IMR-90 (cell line): ENCODE measurements around the gene ZNF124. TPM values are rescaled to one million over a fixed set of nuclear protein-coding genes. Genes with fewer than 3 reads are reported as not detected.

Source experiments
- ATAC-seq: fragments of 200-7000 bp; cut with Tn5 transposase; 2 replicates; pipeline ENCODE4 v1.9.1; 2020; ENCODE audit warnings: low read depth, mild to moderate bottlenecking, moderate library complexity
- BruUV-seq: library from RNA; stranded (reverse); fragments of 400-500 nt; replicated peaks from 2 replicates; lab custom pipeline; 2021; lab: Mats Ljungman, UMichigan
- CTCF ChIA-PET: fragments of 300-600 bp; formaldehyde crosslinking; extraction: SDS; loops from one replicate; lab custom pipeline; 2021; ENCODE audit warnings: antibody characterized with exemption; lab: Yijun Ruan, JAX
- POLR2A ChIA-PET: fragments of 300-600 bp; sonication (Branson Sonifier 250); formaldehyde crosslinking; loops from one replicate; lab custom pipeline; 2022; ENCODE audit warnings: antibody characterized with exemption; ENCODE audit not compliant: unreplicated experiment; lab: Charles Lee
- DNase-seq: peaks from one replicate; pipeline ENCODE4 v3.0.0; 2013
- H2AFZ ChIP-seq: replicated peaks from 2 replicates; pipeline ENCODE3; 2013; ENCODE audit warnings: low read length, mild to moderate bottlenecking; ENCODE audit not compliant: poor library complexity
- H2AK5ac ChIP-seq: 2 replicates; pipeline ENCODE4 v1.6.1; 2013; ENCODE audit warnings: low read depth, low read length, inconsistent platforms
- H2AK9ac ChIP-seq: replicated peaks from 2 replicates; pipeline ENCODE3; 2013; ENCODE audit warnings: mild to moderate bottlenecking, low read depth, low read length, moderate library complexity; ENCODE audit not compliant: poor library complexity
- H2BK120ac ChIP-seq: 2 replicates; pipeline ENCODE4 v1.6.1; 2013; ENCODE audit warnings: low read depth, low read length, inconsistent platforms
- H2BK15ac ChIP-seq: 3 replicates; pipeline ENCODE4 v1.6.1; 2013; ENCODE audit warnings: low read depth, low read length, inconsistent platforms
- H2BK20ac ChIP-seq: 2 replicates; pipeline ENCODE4 v1.6.1; 2013; ENCODE audit warnings: low read depth, mild to moderate bottlenecking, inconsistent platforms, low read length, moderate library complexity
- H2BK5ac ChIP-seq: 2 replicates; pipeline ENCODE4 v1.6.1; 2013; ENCODE audit warnings: mild to moderate bottlenecking, low read depth, low read length, inconsistent platforms; ENCODE audit not compliant: poor library complexity, severe bottlenecking
- H3K14ac ChIP-seq: replicated peaks from 2 replicates; pipeline ENCODE4 v1.6.1; 2013; ENCODE audit warnings: low read depth, low read length, inconsistent platforms
- H3K18ac ChIP-seq: 2 replicates; pipeline ENCODE4 v1.6.1; 2013; ENCODE audit warnings: low read depth, low read length, control low read depth
- H3K23ac ChIP-seq: 2 replicates; pipeline ENCODE4 v1.6.1; 2013; ENCODE audit warnings: low read depth, low read length, inconsistent platforms
- H3K27ac ChIP-seq: 2 replicates; pipeline ENCODE4 v1.5.1; 2013; ENCODE audit warnings: mild to moderate bottlenecking, control low read depth, low read length; ENCODE audit not compliant: insufficient read depth
- H3K27me3 ChIP-seq: 2 replicates; pipeline ENCODE4 v1.6.1; 2013; ENCODE audit warnings: low read length; ENCODE audit not compliant: control insufficient read depth, insufficient read depth
- H3K36me3 ChIP-seq: 2 replicates; pipeline ENCODE4 v1.6.1; 2013; ENCODE audit warnings: low read length, mixed read lengths; ENCODE audit not compliant: control insufficient read depth, insufficient read depth
- H3K4ac ChIP-seq: 2 replicates; pipeline ENCODE4 v1.6.1; 2013; ENCODE audit warnings: low read depth, low read length, inconsistent platforms
- H3K4me1 ChIP-seq: 2 replicates; pipeline ENCODE4 v1.6.1; 2013; ENCODE audit warnings: low read length, mixed read lengths; ENCODE audit not compliant: control insufficient read depth, insufficient read depth
- H3K4me2 ChIP-seq: 2 replicates; pipeline ENCODE4 v1.6.1; 2013; ENCODE audit warnings: low read depth, mild to moderate bottlenecking, control low read depth, low read length, moderate library complexity
- H3K4me3 ChIP-seq: 2 replicates; pipeline ENCODE4 v1.5.1; 2013; ENCODE audit warnings: low read depth, mild to moderate bottlenecking, control low read depth, low read length, moderate library complexity; ENCODE audit not compliant: insufficient read depth
- H3K56ac ChIP-seq: 2 replicates; pipeline ENCODE4 v1.6.1; 2013; ENCODE audit warnings: low read length, inconsistent platforms; ENCODE audit not compliant: insufficient read depth; ENCODE audit errors: extremely low read depth
- H3K79me1 ChIP-seq, 2 experiments: 2 replicates each; pipeline ENCODE4 v1.6.1; 2013; ENCODE audit warnings: low read length in 2 of 2, inconsistent platforms in 1 of 2, low read depth in 1 of 2
- H3K9ac ChIP-seq: 2 replicates; pipeline ENCODE4 v1.6.1; 2013; ENCODE audit warnings: low read depth, low read length, control low read depth
- H3K9me1 ChIP-seq: 2 replicates; pipeline ENCODE4 v1.6.1; 2013; ENCODE audit warnings: low read length, inconsistent platforms; ENCODE audit not compliant: insufficient read depth
- H3K9me3 ChIP-seq: 2 replicates; pipeline ENCODE4 v1.6.1; 2013; ENCODE audit warnings: low read length; ENCODE audit not compliant: control insufficient read depth, insufficient read depth
- H4K20me1 ChIP-seq: 2 replicates; pipeline ENCODE4 v1.6.1; 2013; ENCODE audit warnings: low read length, inconsistent platforms; ENCODE audit not compliant: insufficient read depth
- H4K5ac ChIP-seq: 2 replicates; pipeline ENCODE4 v1.6.1; 2013; ENCODE audit warnings: mild to moderate bottlenecking, low read depth, low read length, control low read depth
- H4K8ac ChIP-seq, 2 experiments: 2 replicates each; pipeline ENCODE4 v1.6.1; 2013; ENCODE audit warnings: low read depth in 2 of 2, low read length in 2 of 2, control low read depth in 1 of 2, inconsistent platforms in 1 of 2
- H4K91ac ChIP-seq: 2 replicates; pipeline ENCODE4 v1.6.1; 2013; ENCODE audit warnings: low read depth, low read length, inconsistent platforms; ENCODE audit not compliant: insufficient read depth
- CEBPB ChIP-seq: IDR thresholded peaks from 2 replicates; pipeline ENCODE4 v1.6.1; 2012; ENCODE audit warnings: low read depth, low read length, improper control_type of control experiment
- CHD1 ChIP-seq: IDR thresholded peaks from 2 replicates; pipeline ENCODE4 v1.6.1; 2012; ENCODE audit warnings: low read depth, low read length, improper control_type of control experiment
- FOS ChIP-seq: fragments of 150-350 bp; IDR thresholded peaks from 2 replicates; pipeline ENCODE4 v1.6.1; 2016; ENCODE audit warnings: low read depth, low read length
- MXI1 ChIP-seq: IDR thresholded peaks from 2 replicates; pipeline ENCODE4 v1.6.1; 2012; ENCODE audit warnings: low read depth, mild to moderate bottlenecking, low read length, moderate library complexity, borderline replicate concordance
- NFE2L2 ChIP-seq: fragments of 150-350 bp; IDR thresholded peaks from 2 replicates; pipeline ENCODE4 v1.6.1; 2016; ENCODE audit warnings: low read depth, mild to moderate bottlenecking, low read length
- POLR2A ChIP-seq: IDR thresholded peaks from 2 replicates; pipeline ENCODE4 v1.6.1; 2012; ENCODE audit warnings: mild to moderate bottlenecking, low read depth, low read length
- RCOR1 ChIP-seq: IDR thresholded peaks from 2 replicates; pipeline ENCODE4 v1.6.1; 2012; ENCODE audit warnings: mild to moderate bottlenecking, low read length, improper control_type of control experiment; ENCODE audit not compliant: insufficient replicate concordance
- WGBS, 2 experiments: methylation state at CpG; one replicate each; pipeline versions ENCODE4 v1.1.5 to v1.1.7; 2013; ENCODE audit warnings: missing lambda C conversion rate in 2 of 2; ENCODE audit not compliant: insufficient read length in 1 of 2; ENCODE audit errors: extremely low coverage in 2 of 2; 5-methylcytosine and 5-hydroxymethylcytosine counted together
- dilution Hi-C: fragments of 300-500 bp; cut with HindIII; formaldehyde crosslinking; loops from one replicate; pipeline ENCODE4 v1.14.3; 2018; ENCODE audit warnings: low sequenced_read_pairs; ENCODE audit not compliant: unreplicated experiment
- in situ Hi-C: fragments of 300-500 bp; cut with MboI; formaldehyde crosslinking; loops from 3 replicates; pipeline ENCODE4 v1.14.3; 2019; ENCODE audit warnings: low sequenced_read_pairs, inconsistent platforms, mixed read lengths
- intact Hi-C: fragments of 100-400 bp; cut with micrococcal nuclease; formaldehyde crosslinking; loops from 2 replicates; pipeline ENCODE4 v1.10.0; 2022
- polyA plus RNA-seq, 3 experiments: library from polyadenylated mRNA; depleted of rRNA; stranded (reverse); fragments of >200 nt; gene quantifications; 2 replicates each; pipeline ENCODE4 v1.2.3, GENCODE V29; 2012; ENCODE audit warnings: low replicate concordance in 1 of 3
- total RNA-seq: library from RNA; depleted of rRNA; stranded (reverse); fragments of >200 nt; gene quantifications from 2 replicates; pipeline ENCODE4 v1.2.3, GENCODE V29; 2012
- TF ChIP-seq, protein P1 (sequence below): fragments of 150-350 bp; IDR thresholded peaks from 2 replicates; pipeline ENCODE4 v1.6.1; 2016; ENCODE audit warnings: low read depth, mild to moderate bottlenecking, low read length, moderate library complexity, borderline replicate concordance

The ZNF124 gene
- total and polyA plus RNA-seq, 2 of the 4 experiments (the other 2 are of a cell fraction), result 3.2 to 89.3 TPM

DNA sequence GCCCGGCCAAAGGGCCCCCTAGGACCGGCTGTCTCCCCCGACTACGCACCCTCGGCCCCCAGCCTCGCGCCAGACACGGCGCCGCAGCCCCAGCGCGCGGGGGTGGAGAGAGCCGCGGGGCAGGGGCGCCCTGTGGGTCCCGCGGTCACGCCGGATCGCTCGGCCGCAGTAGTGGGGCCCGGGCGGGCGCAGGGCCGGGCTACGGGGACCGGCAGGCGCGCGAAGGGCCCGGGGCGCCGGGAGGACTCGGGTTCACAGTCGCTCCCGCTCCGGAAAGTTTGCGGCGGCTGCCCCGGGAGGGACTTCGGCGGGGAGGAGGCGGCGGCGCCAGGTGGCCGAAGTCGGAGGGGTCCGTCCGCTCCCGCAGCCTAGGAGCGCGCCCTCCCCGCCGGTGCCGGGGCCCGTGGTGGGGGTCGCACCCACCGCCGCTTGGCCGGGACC, 60.5 kb downstream of the ZNF124 start:
- no peak overlapping the region for H3K14ac ChIP-seq
- no TSS peak for BruUV-seq
- H3K9me1 ChIP-seq, result no peaks in the 10 kb centered on the region; the same call in 1 of the 2 replicates
- H4K5ac ChIP-seq, result no peak overlapping the region
- H3K9me3 ChIP-seq, result no peaks in the 10 kb centered on the region
- no peaks in the 10 kb centered on the region for H3K27me3 ChIP-seq
- H4K91ac ChIP-seq, result 0 out of 2 replicates have a peak overlapping the region, but pooled peaks have one; percentile 9
- H3K9ac ChIP-seq, result peak overlapping the region; percentile 59
- H2BK15ac ChIP-seq, result no peak overlapping the region
- H3K4ac ChIP-seq, result peak overlapping the region; percentile 45; the same call in 1 of the 2 replicates
- peak overlapping the region; percentile 28 for H3K27ac ChIP-seq
- in situ Hi-C loops (no loop called here), dilution Hi-C loops (no loop called here), intact Hi-C loops (no loop called here)
- no peak overlapping the region for H3K18ac ChIP-seq
- ChIA-PET POLR2A (no interaction called here), CTCF (no interaction called here)
- peak overlapping the region in 1 of 2 experiments; percentile 25; a peak in 3 of 4 replicates for H4K8ac ChIP-seq
- DNase-seq (no peak), ATAC-seq (peak; percentile 60)
- peaks cover 0 to 7% of the 10 kb centered on the region in 2 experiments; a peak in 1 of 4 replicates for H3K79me1 ChIP-seq
- peak overlapping the region; percentile 84 for H2AK9ac ChIP-seq
- no peaks in the 10 kb centered on the region for H3K36me3 ChIP-seq
- no peak overlapping the region for H2AK5ac ChIP-seq
- H4K20me1 ChIP-seq, result no peaks in the 10 kb centered on the region; the same call in 1 of the 2 replicates
- H3K4me1 ChIP-seq, result no peaks in the 10 kb centered on the region; the same call in 1 of the 2 replicates
- no peak overlapping the region for H2BK20ac ChIP-seq
- H3K23ac ChIP-seq, result no peak overlapping the region
- WGBS, 2 experiments, result 2% methylated on average over 10 of the region's 62 CpGs; no CpG with 5 or more reads in 1 of the 2 experiments
- no peak overlapping the region for H2BK120ac ChIP-seq
- H3K4me2 ChIP-seq, result peak overlapping the region; percentile 81
- H2BK5ac ChIP-seq, result peak overlapping the region; percentile 0
- H2AFZ ChIP-seq, result peak overlapping the region; percentile 100
- H3K4me3 ChIP-seq, result peak overlapping the region; percentile 60
- TF ChIP-seq, protein P1, sequence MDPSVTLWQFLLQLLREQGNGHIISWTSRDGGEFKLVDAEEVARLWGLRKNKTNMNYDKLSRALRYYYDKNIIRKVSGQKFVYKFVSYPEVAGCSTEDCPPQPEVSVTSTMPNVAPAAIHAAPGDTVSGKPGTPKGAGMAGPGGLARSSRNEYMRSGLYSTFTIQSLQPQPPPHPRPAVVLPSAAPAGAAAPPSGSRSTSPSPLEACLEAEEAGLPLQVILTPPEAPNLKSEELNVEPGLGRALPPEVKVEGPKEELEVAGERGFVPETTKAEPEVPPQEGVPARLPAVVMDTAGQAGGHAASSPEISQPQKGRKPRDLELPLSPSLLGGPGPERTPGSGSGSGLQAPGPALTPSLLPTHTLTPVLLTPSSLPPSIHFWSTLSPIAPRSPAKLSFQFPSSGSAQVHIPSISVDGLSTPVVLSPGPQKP, result no peak
- TF ChIP-seq RCOR1 (no peak), MXI1 (no peak), POLR2A (no peak), CHD1 (no peak), FOS (no peak), NFE2L2 (no peak), CEBPB (no peak)
- no peak overlapping the region for H3K56ac ChIP-seq
